ENCODE results near the gene RHOJ.
"Not testable (repeated sequence)": the region's sequence is repeated elsewhere in the genome, so short reads cannot be mapped to it uniquely, and the experiment has no call there.

The RHOJ gene

DNA sequence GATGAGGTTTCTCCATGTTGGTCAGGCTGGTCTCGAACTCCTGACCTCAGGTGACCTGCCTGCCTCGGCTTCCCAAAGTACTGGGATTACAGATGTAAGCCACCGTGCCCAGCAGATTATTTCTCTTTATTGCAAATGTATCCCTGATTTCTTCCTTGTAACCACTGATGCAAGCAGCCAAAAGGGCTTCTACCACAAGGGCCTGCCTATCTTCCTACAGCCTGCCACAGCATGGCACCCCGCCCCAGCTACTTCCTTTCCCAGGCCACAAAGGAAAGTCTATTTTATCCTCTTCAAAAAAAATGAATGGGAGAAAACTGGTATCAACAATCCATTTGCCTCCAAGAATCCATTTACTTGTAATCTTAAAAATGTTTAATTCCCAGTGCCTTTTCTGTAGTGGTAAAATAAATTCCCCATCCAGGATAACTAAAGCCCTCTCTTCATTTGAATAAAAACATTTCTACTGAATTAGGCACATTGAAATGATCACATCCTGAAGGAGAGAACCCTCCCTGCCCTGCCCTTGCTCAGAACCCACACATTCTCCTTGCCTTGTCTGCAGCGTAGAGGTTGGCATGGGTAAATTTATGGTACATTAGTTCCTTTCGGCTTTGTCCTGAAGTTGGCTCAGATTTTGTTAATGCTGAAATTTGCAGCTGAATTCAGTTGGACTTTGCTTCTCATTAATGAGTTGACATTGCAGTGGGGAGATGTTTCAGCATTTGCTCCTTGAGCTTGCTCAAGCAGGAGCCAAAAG lies 95.3 kb downstream of the RHOJ start:
- no peak overlapping the region for H3K27ac ChIP-seq

DNA sequence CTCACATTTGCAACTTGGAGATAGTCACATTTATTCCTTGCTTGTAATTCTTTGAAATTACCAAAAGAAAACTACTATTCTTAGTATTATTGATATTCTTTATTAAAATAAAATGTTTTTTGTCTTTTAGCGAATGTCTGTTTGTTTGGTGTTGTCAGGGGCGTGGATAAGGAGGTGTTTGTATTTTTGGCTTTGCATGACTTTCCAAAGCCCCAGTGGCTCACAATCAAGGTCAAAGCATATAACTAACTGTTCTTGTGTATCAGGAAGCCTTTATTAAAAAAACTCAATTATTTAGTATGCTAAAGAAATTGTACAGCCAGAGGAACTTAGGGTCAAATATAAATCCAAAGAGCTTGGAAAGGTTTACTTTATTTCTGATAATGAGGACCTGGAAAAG lies 96.6 kb downstream of the RHOJ start:
- Histone ChIP-seq H3K4me1 (ENCODE audit: control insufficient read depth in 1 of 2, insufficient read depth in 1 of 2, low read depth in 1 of 2, low read length in 1 of 2) (no peaks in the 10 kb centered on the region), H3K9me3 (no peaks in the 10 kb centered on the region)

More for the DNA sequence above, 95.3 kb downstream of the RHOJ start:
- H3K27me3 ChIP-seq = no peaks in the 10 kb centered on the region
- H3K4me3 ChIP-seq (ENCODE audit: low read depth in 1 of 2, low read length in 1 of 2) = no peak overlapping the region
- no peaks in the 10 kb centered on the region for H3K4me1 ChIP-seq (ENCODE audit: control insufficient read depth in 1 of 2, insufficient read depth in 1 of 2, low read depth in 1 of 2, low read length in 1 of 2)
- no peaks in the 10 kb centered on the region for H3K9me3 ChIP-seq
- no peaks in the 10 kb centered on the region for H3K36me3 ChIP-seq
- TF ChIP-seq, protein P1, sequence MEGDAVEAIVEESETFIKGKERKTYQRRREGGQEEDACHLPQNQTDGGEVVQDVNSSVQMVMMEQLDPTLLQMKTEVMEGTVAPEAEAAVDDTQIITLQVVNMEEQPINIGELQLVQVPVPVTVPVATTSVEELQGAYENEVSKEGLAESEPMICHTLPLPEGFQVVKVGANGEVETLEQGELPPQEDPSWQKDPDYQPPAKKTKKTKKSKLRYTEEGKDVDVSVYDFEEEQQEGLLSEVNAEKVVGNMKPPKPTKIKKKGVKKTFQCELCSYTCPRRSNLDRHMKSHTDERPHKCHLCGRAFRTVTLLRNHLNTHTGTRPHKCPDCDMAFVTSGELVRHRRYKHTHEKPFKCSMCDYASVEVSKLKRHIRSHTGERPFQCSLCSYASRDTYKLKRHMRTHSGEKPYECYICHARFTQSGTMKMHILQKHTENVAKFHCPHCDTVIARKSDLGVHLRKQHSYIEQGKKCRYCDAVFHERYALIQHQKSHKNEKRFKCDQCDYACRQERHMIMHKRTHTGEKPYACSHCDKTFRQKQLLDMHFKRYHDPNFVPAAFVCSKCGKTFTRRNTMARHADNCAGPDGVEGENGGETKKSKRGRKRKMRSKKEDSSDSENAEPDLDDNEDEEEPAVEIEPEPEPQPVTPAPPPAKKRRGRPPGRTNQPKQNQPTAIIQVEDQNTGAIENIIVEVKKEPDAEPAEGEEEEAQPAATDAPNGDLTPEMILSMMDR (IDR thresholded peaks at IDR 0.05) = no peak

DNA sequence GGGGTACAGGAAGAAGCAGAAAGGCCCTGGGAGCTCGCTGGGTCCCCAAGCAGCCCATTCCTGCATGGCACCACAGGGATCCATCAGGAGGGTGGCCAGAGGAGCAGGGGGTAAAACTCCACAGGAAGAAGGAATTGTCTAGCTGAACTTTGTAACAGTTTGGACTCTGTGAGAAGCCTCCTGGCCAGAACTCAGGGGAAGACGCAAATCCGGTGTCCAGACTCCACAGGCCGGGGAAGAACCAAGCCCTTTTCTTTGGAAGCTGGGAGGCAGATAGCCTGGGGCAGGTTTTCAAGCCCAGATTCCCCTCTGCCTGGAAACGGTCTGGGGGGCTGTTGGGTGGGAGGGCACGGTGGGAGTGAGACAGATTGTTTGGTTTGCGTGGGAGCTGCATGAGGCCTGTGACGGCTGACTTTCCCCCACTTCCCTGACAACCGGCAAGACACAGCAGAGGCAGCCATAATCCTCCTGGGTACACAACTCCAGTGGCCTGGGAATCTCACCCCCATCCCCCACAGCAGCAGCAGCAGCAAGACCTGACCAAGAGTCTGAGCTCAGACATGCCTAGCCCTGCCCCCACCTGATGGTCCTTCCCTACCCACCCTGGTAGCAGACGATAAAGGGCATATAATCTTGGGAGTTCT lies 97.8 kb downstream of the RHOJ start:
- no peak overlapping the region for H3K27ac ChIP-seq
- no peaks in the 10 kb centered on the region for H3K9me3 ChIP-seq
- no peaks in the 10 kb centered on the region for H3K27me3 ChIP-seq
- no peaks in the 10 kb centered on the region for H3K36me3 ChIP-seq
- no peaks in the 10 kb centered on the region for H3K4me1 ChIP-seq (ENCODE audit: control insufficient read depth in 1 of 2, insufficient read depth in 1 of 2, low read depth in 1 of 2, low read length in 1 of 2)
- TF ChIP-seq, protein P1 (IDR thresholded peaks at IDR 0.05) = no peak
- no peak overlapping the region for H3K4me3 ChIP-seq (ENCODE audit: low read depth in 1 of 2, low read length in 1 of 2)

More for the DNA sequence above, 96.6 kb downstream of the RHOJ start:
- H3K27me3 ChIP-seq = no peaks in the 10 kb centered on the region
- H3K36me3 ChIP-seq = no peaks in the 10 kb centered on the region
- H3K4me3 ChIP-seq (ENCODE audit: low read depth in 1 of 2, low read length in 1 of 2) = no peak overlapping the region
- TF ChIP-seq, protein P1 (IDR thresholded peaks at IDR 0.05) = no peak
- H3K27ac ChIP-seq = no peak overlapping the region

DNA sequence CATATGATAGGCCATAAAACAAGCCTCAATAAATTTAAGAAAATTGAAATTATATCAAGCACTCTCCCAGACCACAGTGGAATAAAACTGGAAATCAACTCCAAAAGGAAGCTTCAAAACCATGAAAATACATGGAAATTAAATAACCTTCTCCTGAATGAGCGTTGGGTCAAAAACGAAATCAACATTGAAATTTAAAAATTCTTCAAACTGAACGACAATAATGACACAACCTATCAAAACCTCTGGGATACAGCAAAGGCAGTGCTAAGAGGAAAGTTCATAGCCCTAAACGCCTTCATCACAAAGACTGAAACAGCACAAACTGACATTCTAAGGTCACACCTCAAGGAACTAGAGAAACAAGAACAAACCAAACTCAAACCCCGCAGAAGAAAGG lies 100.2 kb downstream of the RHOJ start:
- not testable (repeated sequence) for H3K36me3 ChIP-seq; H3K27me3 ChIP-seq; H3K4me1 ChIP-seq (ENCODE audit: control insufficient read depth in 1 of 2, insufficient read depth in 1 of 2, low read depth in 1 of 2, low read length in 1 of 2); H3K27ac ChIP-seq; H3K4me3 ChIP-seq (ENCODE audit: low read depth in 1 of 2, low read length in 1 of 2); H3K9me3 ChIP-seq

DNA sequence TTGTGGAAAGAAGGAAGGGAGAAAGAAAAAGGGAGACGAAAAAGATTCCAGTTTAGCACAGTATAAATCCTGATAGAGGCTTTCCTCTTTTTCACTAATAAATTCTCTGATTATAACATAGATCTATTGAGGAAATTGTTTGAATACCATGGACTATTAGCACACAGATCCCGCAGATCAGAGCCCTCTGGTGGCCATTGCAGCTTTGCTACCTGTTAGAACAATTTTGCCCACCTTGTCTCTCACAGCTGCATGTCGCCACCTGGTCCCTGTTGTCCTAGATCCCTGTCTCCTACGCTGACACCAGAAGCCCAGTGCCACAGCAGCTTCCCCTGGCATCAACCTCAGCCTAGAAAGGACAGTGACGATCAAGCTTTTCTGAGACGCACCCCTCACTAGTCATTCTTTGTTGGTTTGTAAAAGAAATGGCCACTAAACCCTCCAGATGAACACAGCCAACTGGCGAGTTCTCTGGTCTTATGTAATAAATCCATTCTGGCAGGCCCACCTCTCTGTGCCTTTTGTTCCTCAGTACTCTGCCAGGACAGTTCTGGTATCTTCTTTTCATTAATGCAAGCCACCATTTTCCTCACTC lies 104.6 kb downstream of the RHOJ start:
- H3K27me3 ChIP-seq = peaks cover 11% of the 10 kb centered on the region
- TF ChIP-seq, protein P1 (IDR thresholded peaks at IDR 0.05) = no peak
- no peaks in the 10 kb centered on the region for H3K9me3 ChIP-seq
- H3K27ac ChIP-seq = no peak overlapping the region
- no peaks in the 10 kb centered on the region for H3K4me1 ChIP-seq (ENCODE audit: control insufficient read depth in 1 of 2, insufficient read depth in 1 of 2, low read depth in 1 of 2, low read length in 1 of 2)
- no peak overlapping the region for H3K4me3 ChIP-seq (ENCODE audit: low read depth in 1 of 2, low read length in 1 of 2)
- no peaks in the 10 kb centered on the region for H3K36me3 ChIP-seq

DNA sequence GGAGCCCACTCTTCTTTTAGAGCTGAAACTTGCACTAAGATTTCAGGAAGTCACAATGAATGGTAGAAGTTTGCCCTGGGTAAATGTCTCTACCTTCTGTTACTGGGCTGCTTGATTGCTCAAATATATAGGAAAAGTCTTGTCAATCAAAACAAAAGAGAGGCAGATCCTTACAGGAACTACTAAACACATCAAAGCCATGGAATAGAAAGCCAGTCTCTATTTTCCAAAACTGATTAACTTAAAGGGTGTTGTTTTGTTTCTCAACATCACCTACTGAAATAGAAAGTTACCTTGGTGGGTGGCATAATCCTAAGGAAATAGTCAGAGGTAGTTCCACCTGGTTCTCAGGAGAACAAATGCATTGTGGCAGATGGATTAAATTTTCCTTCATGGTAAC lies 114.6 kb downstream of the RHOJ start, which contains the start of gene GPHB5:
Gene GPHB5, minus strand, starts transcription at position 101 of the 400 bp plus-strand sequence. CDS start 1,086 bp downstream, outside the sequence.
- TF ChIP-seq, protein P1 (IDR thresholded peaks at IDR 0.05) = no peak

More for the DNA sequence above, 114.6 kb downstream of the RHOJ start, which contains the start of gene GPHB5:
- no peaks in the 10 kb centered on the region for H3K9me3 ChIP-seq
- no peaks in the 10 kb centered on the region for H3K36me3 ChIP-seq
- H3K27me3 ChIP-seq = no peaks in the 10 kb centered on the region
- H3K27ac ChIP-seq = no peak within 1 kb of the TSS
- no peak within 1 kb of the TSS for H3K4me3 ChIP-seq (ENCODE audit: low read depth in 1 of 2, low read length in 1 of 2)
- no peaks in the 10 kb centered on the region for H3K4me1 ChIP-seq (ENCODE audit: control insufficient read depth in 1 of 2, insufficient read depth in 1 of 2, low read depth in 1 of 2, low read length in 1 of 2)

Data from neutrophil (primary cell).